Sigmoid colon (tissue), 7 donors: ENCODE results near the gene NHERF2. TPM values are rescaled to one million over a fixed set of nuclear protein-coding genes. Genes with fewer than 3 reads are reported as not detected.

ENCODE experiments used
- DNase-seq: peaks from one replicate; pipeline ENCODE4 v3.0.0-alpha.2; 2019
- H3K27ac ChIP-seq, 4 donors: fragments of 200-600 bp; sonication (generic); one replicate each; pipeline ENCODE4 v1.5.1; 2016 to 2019; ENCODE audit warnings: mild to moderate bottlenecking in 1 of 4
- H3K27me3 ChIP-seq, 3 donors: fragments of 200-600 bp; sonication (generic); one replicate each; pipeline ENCODE4 v1.5.1; 2019; ENCODE audit warnings: mild to moderate bottlenecking in 1 of 3
- H3K36me3 ChIP-seq, 4 donors: fragments of 200-600 bp; sonication (generic); one replicate each; pipeline ENCODE4 v1.5.1; 2016 to 2019
- H3K4me1 ChIP-seq, 4 donors: fragments of 200-600 bp; sonication (generic); one replicate each; pipeline ENCODE4 v1.5.1; 2017 to 2019
- H3K4me3 ChIP-seq, 4 donors: fragments of 200-600 bp; sonication (generic); one replicate each; pipeline ENCODE4 v1.5.1; 2017 to 2019; ENCODE audit warnings: mild to moderate bottlenecking in 2 of 4, moderate library complexity in 1 of 4
- H3K9me3 ChIP-seq, 4 donors: fragments of 200-600 bp in 3 of 4; sonication (generic) in 3 of 4; one replicate each; pipeline versions ENCODE4 v1.5.1 to v1.6.1; 2013 to 2019
- CTCF ChIP-seq, 4 experiments: fragments of 450-650 bp in 3 of 4; fragments of 200-600 bp in 1 of 4; IDR thresholded peaks; one replicate each; pipeline ENCODE4 v1.5.1; 2016 to 2019; ENCODE audit warnings: antibody characterized with exemption in 4 of 4, mild to moderate bottlenecking in 3 of 4, moderate library complexity in 2 of 4
- EP300 ChIP-seq, 4 donors: sonication (generic); formaldehyde crosslinking; IDR thresholded peaks; one replicate each; pipeline ENCODE4 v1.6.1; 2017; ENCODE audit warnings: antibody characterized with exemption in 4 of 4
- POLR2A ChIP-seq, 2 donors: fragments of 450-650 bp; IDR thresholded peaks; one replicate each; pipeline ENCODE4 v1.6.1; 2016; ENCODE audit warnings: antibody characterized with exemption in 2 of 2, mild to moderate bottlenecking in 2 of 2, moderate library complexity in 2 of 2
- POLR2AphosphoS5 ChIP-seq, 4 donors: sonication (generic); formaldehyde crosslinking; IDR thresholded peaks; one replicate each; pipeline ENCODE4 v1.6.1; 2017; ENCODE audit warnings: antibody characterized with exemption in 4 of 4
- WGBS, 2 donors: extraction: QIAGEN DNeasy Blood & Tissue Kit; methylation state at CpG; one replicate each; pipeline ENCODE4 v1.1.7; 2013; 5-methylcytosine and 5-hydroxymethylcytosine counted together
- intact Hi-C: fragments of 100-400 bp; cut with DNase I; formaldehyde crosslinking; loops from one replicate; pipeline ENCODE4 v1.15.1; 2023
- polyA plus RNA-seq, 3 donors: library from polyadenylated mRNA; stranded (reverse); fragments of 200-250 nt; gene quantifications; one replicate each; pipeline ENCODE4 v1.2.3, GENCODE V29; 2013
- total RNA-seq, 4 donors: library from RNA; depleted of rRNA; stranded (reverse); fragments of >200 nt; gene quantifications; one replicate each; pipeline ENCODE4 v1.1.0, GENCODE V29; 2016
- donor health status: healthy with polysubstance abuse.
- donor health status: Bipolar disorder and iron deficiency.
- donor health status: healthy.

The NHERF2 gene
- total and polyA plus RNA-seq, 7 donors, result 23.5 to 105 (median 46.7) TPM

GRCh38 chr16:2081201-2082084 lies 54.7 kb downstream of the NHERF2 start:
- WGBS, 2 donors, result 89 to 93% methylated on average over 35 of the region's 35 CpGs
- TF ChIP-seq POLR2A (IDR thresholded peaks at IDR 0.05) (no peak), EP300 (IDR thresholded peaks at IDR 0.05) (no peak), CTCF (IDR thresholded peaks at IDR 0.05) (no peak), POLR2AphosphoS5 (IDR thresholded peaks at IDR 0.05) (no peak)
- no peak for DNase-seq
- Histone ChIP-seq H3K9me3 (no peaks in the 10 kb centered on the region), H3K27ac (peak overlapping the region; percentile 42 to 61 (median 50)), H3K4me3 (no peak overlapping the region), H3K36me3 (peaks cover 13 to 81% (median 39%) of the 10 kb centered on the region in 4 donors), H3K27me3 (no peaks in the 10 kb centered on the region), H3K4me1 (peaks cover 0 to 27% (median 22%) of the 10 kb centered on the region in 4 donors)
- intact Hi-C loops, result no loop called here

- Histone ChIP-seq H3K27ac (peak overlapping the region; percentile 42 to 61 (median 50)), H3K4me3 (no peak overlapping the region), H3K36me3 (peaks cover 13 to 81% (median 38%) of the 10 kb centered on the region in 4 donors), H3K27me3 (no peaks in the 10 kb centered on the region), H3K4me1 (peaks cover 0 to 27% (median 22%) of the 10 kb centered on the region in 4 donors), H3K9me3 (no peaks in the 10 kb centered on the region)
- 72 to 78% methylated on average over 32 of the region's 32 CpGs for WGBS, 2 donors
- DNase-seq, result peak; percentile 85
- no peak for TF ChIP-seq POLR2A (IDR thresholded peaks at IDR 0.05)
- TF ChIP-seq POLR2AphosphoS5 (IDR thresholded peaks at IDR 0.05), result peak in 3 of 4 donors; percentile 31 to 42 (median 36)
- intact Hi-C loops, result no loop called here
These were observed 55.7 kb downstream of the NHERF2 start for GRCh38 chr16:2082171-2082982.

GRCh38 chr16:2082983-2083364 lies 56.3 kb downstream of the NHERF2 start:
- Histone ChIP-seq H3K4me3 (no peak overlapping the region), H3K27me3 (no peaks in the 10 kb centered on the region), H3K36me3 (peaks cover 13 to 81% (median 36%) of the 10 kb centered on the region in 4 donors), H3K27ac (peak overlapping the region; percentile 42 to 61 (median 50)), H3K9me3 (no peaks in the 10 kb centered on the region), H3K4me1 (peaks cover 0 to 27% (median 22%) of the 10 kb centered on the region in 4 donors)
- DNase-seq, result no peak
- TF ChIP-seq EP300 (IDR thresholded peaks at IDR 0.05) (no peak), POLR2A (IDR thresholded peaks at IDR 0.05) (no peak), POLR2AphosphoS5 (IDR thresholded peaks at IDR 0.05) (peak in 1 of 4 donors; percentile 3), CTCF (IDR thresholded peaks at IDR 0.05) (no peak)
- 62 to 83% methylated on average over 16 of the region's 16 CpGs for WGBS, 2 donors
- intact Hi-C loops, result no loop called here

- DNase-seq, result no peak
- intact Hi-C loops, result no loop called here
- H3K4me3 ChIP-seq, result no peak overlapping the region
- H3K27me3 ChIP-seq, result no peaks in the 10 kb centered on the region
- peaks cover 0 to 27% (median 22%) of the 10 kb centered on the region in 4 donors for H3K4me1 ChIP-seq
- TF ChIP-seq POLR2AphosphoS5 (IDR thresholded peaks at IDR 0.05) (peak in 1 of 4 donors; percentile 0), POLR2A (IDR thresholded peaks at IDR 0.05) (no peak), EP300 (IDR thresholded peaks at IDR 0.05) (no peak), CTCF (IDR thresholded peaks at IDR 0.05) (no peak)
- WGBS, 2 donors, result 86 to 91% methylated on average over 19 of the region's 19 CpGs
- no peaks in the 10 kb centered on the region for H3K9me3 ChIP-seq
- peaks cover 13 to 81% (median 38%) of the 10 kb centered on the region in 4 donors for H3K36me3 ChIP-seq
- H3K27ac ChIP-seq, result peak overlapping the region in 3 of 4 donors; percentile 42 to 61 (median 54)
These were observed 56.7 kb downstream of the NHERF2 start for GRCh38 chr16:2083409-2083808.
